Psoas muscle (tissue), 8 donors: Measurements from ENCODE around the gene CEL. TPM values are rescaled to one million over a fixed set of nuclear protein-coding genes. Genes with fewer than 3 reads are reported as not detected.

Experiments used
- ATAC-seq, 4 donors: fragments of 200-7000 bp; cut with Tn5 transposase; one replicate each; pipeline ENCODE4 v1.9.1; 2020; ENCODE audit warnings: moderate library complexity in 3 of 4, mild to moderate bottlenecking in 2 of 4
- DNase-seq, 2 donors: peaks; one replicate each; pipeline ENCODE4 v3.0.0-alpha.2; 2020
- H3K27ac ChIP-seq: fragments of 200-600 bp; one replicate; pipeline ENCODE4 v1.8.0; 2022
- H3K27me3 ChIP-seq, 3 donors: fragments of 200-600 bp in 1 of 3; one replicate each; pipeline versions ENCODE4 v1.6.1 to v1.8.0; 2013 to 2022; ENCODE audit warnings: low read length in 2 of 3, mild to moderate bottlenecking in 2 of 3, moderate library complexity in 1 of 3; ENCODE audit not compliant: insufficient read depth in 3 of 3
- H3K36me3 ChIP-seq, 2 donors: fragments of 200-600 bp in 1 of 2; one replicate each; pipeline versions ENCODE4 v1.6.1 to v1.8.0; 2013 to 2022; ENCODE audit warnings: low read depth in 1 of 2, mild to moderate bottlenecking in 1 of 2, moderate library complexity in 1 of 2; ENCODE audit not compliant: insufficient read depth in 1 of 2
- H3K4me1 ChIP-seq: fragments of 200-600 bp; one replicate; pipeline ENCODE4 v1.8.0; 2022
- H3K4me3 ChIP-seq: fragments of 200-600 bp; one replicate; pipeline ENCODE4 v1.8.0; 2022; ENCODE audit warnings: mild to moderate bottlenecking
- H3K9me3 ChIP-seq: fragments of 200-600 bp; one replicate; pipeline ENCODE4 v1.8.0; 2022
- WGBS, 3 donors: extraction: QIAGEN DNeasy Blood & Tissue Kit; methylation state at CpG; one replicate each; pipeline versions ENCODE4 v1.1.6 to v1.1.7; 2013; 5-methylcytosine and 5-hydroxymethylcytosine counted together
- intact Hi-C, 2 donors: fragments of 100-400 bp; cut with DNase I; formaldehyde crosslinking; loops; one replicate each; pipeline versions ENCODE4 v1.11.0 to v1.14.2; 2022
- polyA plus RNA-seq, 3 donors: library from polyadenylated mRNA; stranded (reverse); fragments of 200-250 nt; gene quantifications; one replicate each; pipeline ENCODE4 v1.2.3, GENCODE V29; 2013
- total RNA-seq, 4 donors: library from RNA; stranded (reverse); fragmentation: NEBNext Ultra II Directional in 2 of 4; extraction: Animal tissue kit (Norgen Biotek cat#: 25700) in 2 of 4; gene quantifications; one replicate each; pipeline versions ENCODE4 v1.2.1 to v1.2.4, GENCODE V29; 2021 to 2023
- TF ChIP-seq, protein P1 (sequence below): fragments of 200-600 bp; IDR thresholded peaks from one replicate; pipeline ENCODE4 v1.8.0; 2022; ENCODE audit warnings: antibody characterized with exemption
- donor health status: healthy with polysubstance abuse.
- donor health status: DM: no; HTN: no; CAD: no; lungs with moderate emphysema.
- donor health status: Bipolar disorder and iron deficiency.
- donor health status: healthy.
- donor health status: DM: yes; HTN: yes; CAD: no.
- donor health status: DM: no; HTN: no; CAD: no.
- donor health status: DM: no; HTN: no; CAD: no.
- donor health status: DM: yes; HTN: yes; CAD: no.

CEL gene
- total and polyA plus RNA-seq, 7 donors: 0.10 to 2.0 (median 0.42) TPM

DNA sequence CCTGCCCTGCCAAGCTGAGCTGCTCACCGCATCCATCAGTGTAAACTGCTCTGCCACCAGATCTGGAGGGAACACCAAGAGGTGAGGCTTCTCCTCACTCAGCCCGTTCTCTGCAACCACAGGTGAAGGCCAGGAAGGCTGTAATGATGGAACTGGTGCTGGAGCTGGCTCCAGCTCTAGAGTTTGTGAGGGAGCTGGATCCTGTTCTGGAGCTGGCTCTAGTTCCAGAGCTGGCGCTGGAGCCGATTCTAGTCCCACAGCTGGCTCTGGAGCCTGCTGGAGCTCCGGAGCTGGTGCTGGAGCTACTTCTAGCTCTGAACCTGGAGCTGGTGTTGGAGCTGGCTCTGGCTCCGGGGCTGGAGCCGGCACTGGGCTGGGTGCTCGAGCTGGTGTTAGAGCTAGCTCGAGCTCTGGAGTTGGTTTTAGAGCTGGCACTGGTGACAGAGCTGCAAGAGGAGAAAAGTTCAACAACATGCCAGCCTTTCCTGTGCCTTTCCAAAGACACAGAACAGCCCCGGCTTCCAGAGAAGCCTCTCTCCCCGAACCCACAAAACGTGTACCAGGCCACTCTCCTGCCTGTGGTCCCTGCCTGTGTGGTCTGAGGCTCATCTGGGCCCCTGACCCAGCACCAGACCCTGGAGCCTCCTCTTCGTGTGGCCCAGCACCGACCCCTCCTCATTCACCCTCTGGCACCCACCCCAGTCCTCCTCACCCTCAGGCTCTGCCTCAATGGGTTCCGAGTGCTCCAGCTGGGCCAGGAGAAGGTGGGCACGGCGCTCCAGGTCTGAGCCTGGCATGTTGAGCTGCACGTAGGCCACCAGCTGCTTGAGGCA lies 46.4 kb downstream of the CEL start:
- intact Hi-C loops: loop anchor here in 1 of 2 donors (5.0 kb wide), 1 partner anchor 56 kb away; no protein-coding TSS in a partner anchor
- Histone ChIP-seq H3K27ac (no peak overlapping the region), H3K9me3 (no peaks in the 10 kb centered on the region), H3K27me3 (no peaks in the 10 kb centered on the region), H3K4me3 (no peak overlapping the region), H3K4me1 (peaks cover 15% of the 10 kb centered on the region), H3K36me3 (peaks cover 0 to 86% of the 10 kb centered on the region in 2 donors)
- TF ChIP-seq, protein P1, sequence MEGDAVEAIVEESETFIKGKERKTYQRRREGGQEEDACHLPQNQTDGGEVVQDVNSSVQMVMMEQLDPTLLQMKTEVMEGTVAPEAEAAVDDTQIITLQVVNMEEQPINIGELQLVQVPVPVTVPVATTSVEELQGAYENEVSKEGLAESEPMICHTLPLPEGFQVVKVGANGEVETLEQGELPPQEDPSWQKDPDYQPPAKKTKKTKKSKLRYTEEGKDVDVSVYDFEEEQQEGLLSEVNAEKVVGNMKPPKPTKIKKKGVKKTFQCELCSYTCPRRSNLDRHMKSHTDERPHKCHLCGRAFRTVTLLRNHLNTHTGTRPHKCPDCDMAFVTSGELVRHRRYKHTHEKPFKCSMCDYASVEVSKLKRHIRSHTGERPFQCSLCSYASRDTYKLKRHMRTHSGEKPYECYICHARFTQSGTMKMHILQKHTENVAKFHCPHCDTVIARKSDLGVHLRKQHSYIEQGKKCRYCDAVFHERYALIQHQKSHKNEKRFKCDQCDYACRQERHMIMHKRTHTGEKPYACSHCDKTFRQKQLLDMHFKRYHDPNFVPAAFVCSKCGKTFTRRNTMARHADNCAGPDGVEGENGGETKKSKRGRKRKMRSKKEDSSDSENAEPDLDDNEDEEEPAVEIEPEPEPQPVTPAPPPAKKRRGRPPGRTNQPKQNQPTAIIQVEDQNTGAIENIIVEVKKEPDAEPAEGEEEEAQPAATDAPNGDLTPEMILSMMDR: no peak
- WGBS, 3 donors: 85 to 93% (median 86%) methylated on average over 18 of the region's 18 CpGs
- DNase-seq (peak in 1 of 2 donors; percentile 27), ATAC-seq (no peak)

DNA sequence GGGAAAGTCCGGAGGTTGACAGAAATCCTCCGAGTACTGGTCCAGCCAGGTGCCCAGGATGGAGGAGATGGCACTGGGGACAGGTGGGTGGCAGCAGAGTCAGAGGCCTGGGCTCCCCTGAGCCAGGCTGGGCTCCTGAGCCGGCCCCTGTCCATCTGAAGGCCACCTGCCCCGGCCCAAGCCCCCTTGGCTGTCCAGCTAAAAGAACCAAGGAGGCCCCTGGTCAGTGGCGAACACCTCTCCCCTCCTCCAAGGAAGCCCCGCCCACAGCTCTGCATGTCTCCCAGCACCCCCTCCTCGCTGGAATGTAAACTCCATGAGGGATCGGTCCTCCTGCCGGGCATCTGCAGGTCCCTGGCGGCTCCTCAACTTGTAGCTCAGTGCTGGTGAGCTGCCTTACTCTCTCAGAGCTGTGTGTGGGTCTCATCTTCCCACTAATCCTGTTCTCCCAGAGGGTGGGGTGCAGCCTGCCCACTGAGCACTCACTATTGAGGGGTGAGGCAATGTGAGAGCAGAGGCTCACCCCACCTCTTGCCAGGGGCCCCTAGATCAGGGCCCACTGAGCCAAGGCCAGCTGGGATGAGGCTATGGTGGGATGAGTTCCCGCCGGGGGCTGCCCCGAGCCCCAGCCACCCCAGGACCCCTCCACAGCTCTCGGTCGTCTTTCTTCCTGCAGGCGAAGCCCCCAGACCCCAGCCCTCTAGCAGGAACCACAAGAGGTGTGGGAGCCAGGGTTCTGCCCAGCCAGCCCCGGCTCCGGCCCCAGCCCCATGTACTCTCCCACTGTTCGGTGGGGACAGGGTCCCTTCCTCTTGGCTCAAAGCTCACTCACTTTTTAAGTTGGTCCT lies 47.2 kb downstream of the CEL start:
- TF ChIP-seq, protein P1: no peak
- peak in 1 of 2 donors; percentile 39 for DNase-seq
- 94 to 97% (median 94%) methylated on average over 19 of the region's 19 CpGs for WGBS, 3 donors

DNA sequence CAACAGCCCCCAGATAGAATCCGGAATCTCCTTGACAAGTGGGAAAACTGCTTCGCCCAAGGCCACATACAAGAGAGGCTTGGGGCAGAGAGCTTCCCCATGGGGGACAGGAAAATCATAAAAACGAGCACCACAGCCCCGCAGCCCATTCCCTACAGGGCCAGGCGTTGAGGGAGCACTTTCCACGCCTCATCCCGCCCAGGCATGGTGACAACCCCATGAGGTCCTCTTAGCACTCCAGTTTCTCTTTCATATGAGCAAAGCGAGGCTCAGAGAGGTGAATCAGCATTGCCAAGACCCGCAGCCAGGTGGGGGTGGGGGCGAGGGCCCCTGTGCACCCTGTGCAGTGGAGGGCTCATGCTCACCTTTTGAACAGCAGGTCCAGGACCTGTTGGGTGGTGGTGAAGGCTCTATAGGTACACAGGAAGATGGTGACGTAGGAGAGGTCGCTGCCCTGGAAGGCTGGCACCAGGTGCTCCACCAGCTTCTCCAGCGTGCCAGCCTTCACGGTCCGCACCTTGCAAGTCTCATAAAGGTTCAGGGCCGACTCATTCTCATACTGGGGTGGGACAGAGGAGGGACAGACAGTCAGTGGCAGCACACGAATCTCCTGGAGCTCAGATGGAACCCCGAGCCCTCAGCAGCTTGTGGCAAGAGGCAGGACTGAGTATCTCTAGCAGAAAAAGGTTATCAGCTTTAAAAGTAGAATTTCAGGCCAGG lies 48.3 kb downstream of the CEL start:
- ATAC-seq: no peak
- intact Hi-C loops: loop anchor here in 1 of 2 donors (5.0 kb wide), 1 partner anchor 58 kb away; no protein-coding TSS in a partner anchor
- TF ChIP-seq, protein P1: no peak
- H3K4me3 ChIP-seq: no peak overlapping the region
- 89 to 94% (median 91%) methylated on average over 18 of the region's 18 CpGs for WGBS, 3 donors
- no peak overlapping the region for H3K27ac ChIP-seq
- peak in 1 of 2 donors; percentile 28 for DNase-seq
- H3K4me1 ChIP-seq: peaks cover 34% of the 10 kb centered on the region
- H3K36me3 ChIP-seq: peaks cover 0 to 66% of the 10 kb centered on the region in 2 donors
- no peaks in the 10 kb centered on the region for H3K27me3 ChIP-seq
- H3K9me3 ChIP-seq: no peaks in the 10 kb centered on the region

More for the DNA sequence above, 47.2 kb downstream of the CEL start:
- no peak overlapping the region for H3K27ac ChIP-seq
- H3K9me3 ChIP-seq: no peaks in the 10 kb centered on the region
- H3K4me1 ChIP-seq: peaks cover 23% of the 10 kb centered on the region
- H3K4me3 ChIP-seq: no peak overlapping the region
- no peaks in the 10 kb centered on the region for H3K27me3 ChIP-seq
- intact Hi-C loops: loop anchor here in 1 of 2 donors (5.0 kb wide), 1 partner anchor 57 kb away; no protein-coding TSS in a partner anchor
- H3K36me3 ChIP-seq: peaks cover 0 to 77% of the 10 kb centered on the region in 2 donors
- no peak for ATAC-seq

DNA sequence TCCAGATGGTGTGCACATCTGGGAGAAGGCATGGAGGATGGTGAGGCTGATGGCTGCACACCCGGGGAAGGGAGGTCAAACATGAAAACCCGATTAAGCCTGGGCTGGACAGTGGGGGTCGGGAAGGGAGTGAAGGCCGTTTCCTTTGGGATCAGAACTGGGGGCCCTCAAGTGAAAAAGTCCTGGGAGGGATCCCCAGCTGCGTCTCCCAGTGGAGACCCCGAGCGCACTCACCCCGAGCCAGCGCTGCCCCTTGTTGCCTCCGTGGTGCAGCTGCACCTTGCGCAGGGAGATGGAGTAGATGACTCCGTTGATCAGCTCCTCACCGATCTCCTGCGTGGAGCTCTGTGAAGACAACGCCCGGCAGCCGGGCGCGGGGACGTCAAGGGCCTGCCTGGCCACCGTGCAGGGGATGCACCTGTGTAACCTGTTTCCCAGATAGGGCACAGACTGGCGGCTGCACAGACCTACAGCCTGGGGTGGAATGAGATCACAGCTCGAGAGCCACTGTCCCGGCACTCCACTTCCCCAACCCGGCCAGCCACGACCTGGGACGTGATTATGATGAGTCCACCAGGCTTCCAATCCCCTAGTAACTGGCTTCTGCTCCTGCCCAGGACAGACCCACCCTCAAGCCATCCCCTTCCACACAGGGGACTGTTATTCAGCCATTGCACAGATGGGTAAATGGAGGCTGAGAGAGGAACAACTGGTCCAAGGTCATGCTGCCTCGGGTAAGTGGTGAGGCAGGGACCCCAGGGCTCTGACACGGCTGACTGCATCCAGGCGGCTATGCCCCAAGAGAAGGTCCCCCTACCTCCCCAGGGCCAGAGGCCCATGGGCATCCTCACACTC lies 50.3 kb downstream of the CEL start:
- ATAC-seq: no peak
- H3K27me3 ChIP-seq: no peaks in the 10 kb centered on the region
- DNase-seq: peak; percentile 14 to 40
- peak overlapping the region; percentile 90 for H3K27ac ChIP-seq
- H3K36me3 ChIP-seq: peaks cover 0 to 49% of the 10 kb centered on the region in 2 donors
- intact Hi-C loops: loop anchor here in 1 of 2 donors (2.0 kb wide), 1 partner anchor 35 kb away; no protein-coding TSS in a partner anchor
- H3K4me3 ChIP-seq: no peak overlapping the region
- 84 to 88% (median 87%) methylated on average over 30 of the region's 30 CpGs for WGBS, 3 donors
- H3K4me1 ChIP-seq: peaks cover 53% of the 10 kb centered on the region
- TF ChIP-seq, protein P1: no peak
- no peaks in the 10 kb centered on the region for H3K9me3 ChIP-seq
